ENCODE results near the gene CR2. TPM values are rescaled to one million over a fixed set of nuclear protein-coding genes. Genes with fewer than 3 reads are reported as not detected.

The CR2 gene
- total RNA-seq, 2 donors from 2014 or later: not detected

Other genes with a start within 250 kb of the CR2 start
- 10 to 100 TPM; 41.5 to 84.0 TPM for gene CD55, start 132.7 kb upstream of the CR2 start, total RNA-seq
- 1 to 10 TPM in 1 of 2 donors, not detected in 1; 8.2 TPM for gene CR1, start 41.8 kb downstream of the CR2 start, total RNA-seq
- not detected for gene CR1L, start 190.8 kb downstream of the CR2 start, total RNA-seq

Measured in natural killer cell treated with Interleukin-12 subunit alpha and Interleukin-12 subunit beta and Interleukin-15 and Interleukin-18, amount 100 ng/mL, for 72 hours (primary cell).